HEK293 (cell line): Measurements from ENCODE around the gene FRS2.

Experiments used
- CTCF ChIA-PET: fragments of 350-600 bp; formaldehyde crosslinking; extraction: SDS; loops from one replicate; lab custom pipeline; 2021; ENCODE audit warnings: antibody characterized with exemption; lab: Yijun Ruan, JAX
- POLR2A ChIA-PET: fragments of 300-600 bp; formaldehyde crosslinking; extraction: SDS; loops from one replicate; lab custom pipeline; 2020; ENCODE audit warnings: antibody characterized with exemption, inconsistent platforms; lab: Yijun Ruan, JAX
- H3K27ac ChIP-seq: fragments of 200-500 bp; sonication (Bioruptor generic); 2 replicates; pipeline ENCODE4 v1.5.1; 2014; ENCODE audit warnings: low read depth, low read length, control low read depth, inconsistent platforms; ENCODE audit errors: extremely low read depth
- H3K36me3 ChIP-seq, 2 experiments: fragments of 200-500 bp in 1 of 2; sonication (Bioruptor generic) in 1 of 2; 1 replicate in 1 of 2; 2 replicates in 1 of 2; pipeline ENCODE4 v1.5.1; 2014 to 2017; ENCODE audit warnings: inconsistent platforms in 2 of 2, low read length in 2 of 2; ENCODE audit not compliant: control insufficient read depth in 2 of 2, insufficient read depth in 1 of 2
- H3K4me1 ChIP-seq: fragments of 200-500 bp; sonication (Bioruptor generic); 2 replicates; pipeline ENCODE4 v1.5.1; 2014; ENCODE audit warnings: mild to moderate bottlenecking, low read length, inconsistent platforms; ENCODE audit not compliant: control insufficient read depth, insufficient read depth
- H3K4me3 ChIP-seq: 2 replicates; pipeline ENCODE4 v1.5.1; 2011; ENCODE audit warnings: low read depth, mild to moderate bottlenecking, control low read depth, low read length, moderate library complexity
- H3K9me3 ChIP-seq: fragments of 200-500 bp; sonication (Bioruptor generic); 2 replicates; pipeline ENCODE4 v1.5.1; 2014; ENCODE audit warnings: low read depth, low read length, inconsistent platforms; ENCODE audit not compliant: control insufficient read depth, insufficient read depth
- GLIS2 ChIP-seq: fragments of 450-650 bp; formaldehyde crosslinking; IDR thresholded peaks from 2 replicates; pipeline ENCODE4 v1.5.1; 2016; ENCODE audit warnings: missing biosample characterization, missing genetic modification characterization
- IKZF3 ChIP-seq: fragments of 450-650 bp; IDR thresholded peaks from 2 replicates; pipeline ENCODE4 v1.5.0; 2018; ENCODE audit warnings: missing biosample characterization, mild to moderate bottlenecking, missing genetic modification characterization, moderate library complexity
- KLF16 ChIP-seq: fragments of 450-650 bp; formaldehyde crosslinking; IDR thresholded peaks from 2 replicates; pipeline ENCODE4 v1.5.1; 2017; ENCODE audit warnings: missing biosample characterization, missing genetic modification characterization
- PRDM1 ChIP-seq: fragments of 450-650 bp; formaldehyde crosslinking; IDR thresholded peaks from 2 replicates; pipeline ENCODE4; 2016; ENCODE audit warnings: missing biosample characterization, missing genetic modification characterization
- REPIN1 ChIP-seq: fragments of 450-650 bp; formaldehyde crosslinking; IDR thresholded peaks from 2 replicates; pipeline ENCODE4 v1.5.1; 2017; ENCODE audit warnings: missing biosample characterization, missing genetic modification characterization, low read depth
- WT1 ChIP-seq: fragments of 450-650 bp; formaldehyde crosslinking; IDR thresholded peaks from 2 replicates; pipeline ENCODE4 v1.5.1; 2016; ENCODE audit warnings: missing biosample characterization, missing genetic modification characterization
- YY1 ChIP-seq: fragments of 450-650 bp; formaldehyde crosslinking; IDR thresholded peaks from 2 replicates; pipeline ENCODE4 v1.5.1; 2018; ENCODE audit warnings: missing biosample characterization, missing genetic modification characterization
- ZNF366 ChIP-seq: fragments of 450-650 bp; formaldehyde crosslinking; conservative IDR thresholded peaks from 2 replicates; pipeline ENCODE4 v1.5.1; 2016; ENCODE audit warnings: missing biosample characterization, missing genetic modification characterization
- ZNF596 ChIP-seq: fragments of 450-650 bp; IDR thresholded peaks from 2 replicates; pipeline ENCODE4 v1.5.0; 2018; ENCODE audit warnings: missing biosample characterization, mild to moderate bottlenecking, missing genetic modification characterization, moderate library complexity
- ZNF654 ChIP-seq: fragments of 450-650 bp; formaldehyde crosslinking; IDR thresholded peaks from 2 replicates; pipeline ENCODE4 v1.5.1; 2016; ENCODE audit warnings: low read depth, missing biosample characterization, missing genetic modification characterization
- TF ChIP-seq, protein P1 (sequence below): fragments of 450-650 bp; formaldehyde crosslinking; IDR thresholded peaks from 2 replicates; pipeline ENCODE4 v1.5.1; 2016; ENCODE audit warnings: missing biosample characterization, missing genetic modification characterization
- TF ChIP-seq, protein P2 (sequence below): fragments of 450-650 bp; formaldehyde crosslinking; IDR thresholded peaks from 2 replicates; pipeline ENCODE4 v1.5.1; 2017; ENCODE audit warnings: missing biosample characterization, missing genetic modification characterization
- TF ChIP-seq, protein P3 (sequence below): fragments of 450-650 bp; formaldehyde crosslinking; IDR thresholded peaks from 2 replicates; pipeline ENCODE4 v1.5.1; 2017; ENCODE audit warnings: missing biosample characterization, missing genetic modification characterization
- TF ChIP-seq, protein P4 (sequence below): fragments of 450-650 bp; formaldehyde crosslinking; IDR thresholded peaks from 2 replicates; pipeline ENCODE4 v1.5.1; 2016; ENCODE audit warnings: missing biosample characterization, missing genetic modification characterization
- TF ChIP-seq, protein P5 (sequence below): fragments of 450-650 bp; formaldehyde crosslinking; IDR thresholded peaks from 2 replicates; pipeline ENCODE4 v1.5.1; 2016; ENCODE audit warnings: missing biosample characterization, missing genetic modification characterization

The FRS2 gene

DNA sequence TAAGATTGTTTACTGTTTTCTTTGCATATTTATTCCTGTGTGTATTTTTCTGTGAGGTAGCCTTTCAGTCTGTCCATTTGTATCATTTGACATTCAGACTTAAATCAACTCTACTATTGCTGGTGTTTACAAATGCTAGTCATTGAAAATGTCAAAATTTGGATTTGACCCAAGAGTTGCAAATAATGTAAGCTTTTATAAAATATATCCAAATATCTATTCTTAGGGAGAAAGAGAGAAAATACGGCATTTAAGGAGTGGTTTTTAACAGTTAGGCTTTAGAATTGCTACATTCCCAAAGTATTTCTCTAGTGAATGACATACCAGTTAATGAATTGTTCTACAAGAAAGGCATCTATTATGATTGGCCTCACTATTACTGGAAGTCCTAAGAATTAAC is 37.9 kb downstream of the FRS2 start (continued):
- TF ChIP-seq, protein P1, sequence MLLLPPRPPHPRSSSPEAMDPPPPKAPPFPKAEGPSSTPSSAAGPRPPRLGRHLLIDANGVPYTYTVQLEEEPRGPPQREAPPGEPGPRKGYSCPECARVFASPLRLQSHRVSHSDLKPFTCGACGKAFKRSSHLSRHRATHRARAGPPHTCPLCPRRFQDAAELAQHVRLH (tag by site-specific recombination) = no peak
- TF ChIP-seq REPIN1 = no peak
- TF ChIP-seq IKZF3 (tag by site-specific recombination) = no peak
- TF ChIP-seq, protein P2, sequence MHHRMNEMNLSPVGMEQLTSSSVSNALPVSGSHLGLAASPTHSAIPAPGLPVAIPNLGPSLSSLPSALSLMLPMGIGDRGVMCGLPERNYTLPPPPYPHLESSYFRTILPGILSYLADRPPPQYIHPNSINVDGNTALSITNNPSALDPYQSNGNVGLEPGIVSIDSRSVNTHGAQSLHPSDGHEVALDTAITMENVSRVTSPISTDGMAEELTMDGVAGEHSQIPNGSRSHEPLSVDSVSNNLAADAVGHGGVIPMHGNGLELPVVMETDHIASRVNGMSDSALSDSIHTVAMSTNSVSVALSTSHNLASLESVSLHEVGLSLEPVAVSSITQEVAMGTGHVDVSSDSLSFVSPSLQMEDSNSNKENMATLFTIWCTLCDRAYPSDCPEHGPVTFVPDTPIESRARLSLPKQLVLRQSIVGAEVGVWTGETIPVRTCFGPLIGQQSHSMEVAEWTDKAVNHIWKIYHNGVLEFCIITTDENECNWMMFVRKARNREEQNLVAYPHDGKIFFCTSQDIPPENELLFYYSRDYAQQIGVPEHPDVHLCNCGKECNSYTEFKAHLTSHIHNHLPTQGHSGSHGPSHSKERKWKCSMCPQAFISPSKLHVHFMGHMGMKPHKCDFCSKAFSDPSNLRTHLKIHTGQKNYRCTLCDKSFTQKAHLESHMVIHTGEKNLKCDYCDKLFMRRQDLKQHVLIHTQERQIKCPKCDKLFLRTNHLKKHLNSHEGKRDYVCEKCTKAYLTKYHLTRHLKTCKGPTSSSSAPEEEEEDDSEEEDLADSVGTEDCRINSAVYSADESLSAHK = no peak
- no peak for TF ChIP-seq ZNF596 (tag by site-specific recombination)
- no peak for TF ChIP-seq GLIS2 (tag by site-specific recombination)

DNA sequence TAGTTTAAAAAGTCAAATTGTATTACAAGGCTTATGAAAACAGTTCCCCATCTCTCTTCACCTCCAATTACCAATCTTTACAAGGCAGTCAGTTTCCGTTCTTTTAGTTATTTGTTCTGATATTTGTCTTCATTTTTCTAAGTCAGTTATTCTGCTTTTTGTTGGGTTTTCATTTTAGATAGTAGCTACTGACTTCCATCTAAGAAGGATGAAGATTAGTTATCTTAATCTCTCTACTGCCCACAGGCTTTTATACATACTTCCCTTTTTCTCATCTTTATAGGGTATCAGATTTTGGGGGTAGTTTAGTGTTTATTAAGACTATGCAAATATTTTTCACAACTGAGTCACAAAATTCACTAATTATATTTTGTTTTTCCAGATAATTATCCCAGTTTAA is 38.4 kb downstream of the FRS2 start:
- ChIA-PET POLR2A (interaction anchor here (0.7 kb wide), 1 partner anchor 25 kb away, joined by 5 read pairs; no protein-coding TSS in a partner anchor), CTCF (interaction anchor here (1.6 kb wide), 1 partner anchor 62 kb away, joined by 5 read pairs; no protein-coding TSS in a partner anchor)
- TF ChIP-seq, protein P3, sequence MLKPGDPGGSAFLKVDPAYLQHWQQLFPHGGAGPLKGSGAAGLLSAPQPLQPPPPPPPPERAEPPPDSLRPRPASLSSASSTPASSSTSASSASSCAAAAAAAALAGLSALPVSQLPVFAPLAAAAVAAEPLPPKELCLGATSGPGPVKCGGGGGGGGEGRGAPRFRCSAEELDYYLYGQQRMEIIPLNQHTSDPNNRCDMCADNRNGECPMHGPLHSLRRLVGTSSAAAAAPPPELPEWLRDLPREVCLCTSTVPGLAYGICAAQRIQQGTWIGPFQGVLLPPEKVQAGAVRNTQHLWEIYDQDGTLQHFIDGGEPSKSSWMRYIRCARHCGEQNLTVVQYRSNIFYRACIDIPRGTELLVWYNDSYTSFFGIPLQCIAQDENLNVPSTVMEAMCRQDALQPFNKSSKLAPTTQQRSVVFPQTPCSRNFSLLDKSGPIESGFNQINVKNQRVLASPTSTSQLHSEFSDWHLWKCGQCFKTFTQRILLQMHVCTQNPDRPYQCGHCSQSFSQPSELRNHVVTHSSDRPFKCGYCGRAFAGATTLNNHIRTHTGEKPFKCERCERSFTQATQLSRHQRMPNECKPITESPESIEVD (tag by site-specific recombination) = peak; percentile 78
- no peak for TF ChIP-seq ZNF654
- TF ChIP-seq, all 188 proteins: peak for 1

DNA sequence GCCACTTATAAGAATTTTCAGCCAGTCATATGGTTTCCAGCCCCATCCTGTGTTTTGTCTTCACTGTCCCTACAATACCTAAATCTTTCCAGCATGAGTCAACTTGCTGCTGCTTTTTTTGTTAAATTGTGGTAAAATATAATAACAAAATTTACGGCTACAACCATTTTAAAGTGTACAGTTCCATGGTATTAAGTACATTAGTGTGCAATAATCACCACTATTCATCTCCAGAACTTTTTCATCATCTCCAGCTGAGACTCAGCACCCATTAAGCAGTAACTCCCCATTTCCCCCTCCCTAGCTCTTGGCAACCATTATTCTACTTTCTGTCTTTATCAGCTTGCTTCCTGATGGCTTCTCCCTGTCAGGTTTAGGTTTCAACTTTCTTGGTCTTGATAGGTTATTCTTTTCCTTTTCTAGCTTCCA is 39.1 kb downstream of the FRS2 start:
- no peaks in the 10 kb centered on the region for H3K36me3 ChIP-seq
- TF ChIP-seq, protein P4, sequence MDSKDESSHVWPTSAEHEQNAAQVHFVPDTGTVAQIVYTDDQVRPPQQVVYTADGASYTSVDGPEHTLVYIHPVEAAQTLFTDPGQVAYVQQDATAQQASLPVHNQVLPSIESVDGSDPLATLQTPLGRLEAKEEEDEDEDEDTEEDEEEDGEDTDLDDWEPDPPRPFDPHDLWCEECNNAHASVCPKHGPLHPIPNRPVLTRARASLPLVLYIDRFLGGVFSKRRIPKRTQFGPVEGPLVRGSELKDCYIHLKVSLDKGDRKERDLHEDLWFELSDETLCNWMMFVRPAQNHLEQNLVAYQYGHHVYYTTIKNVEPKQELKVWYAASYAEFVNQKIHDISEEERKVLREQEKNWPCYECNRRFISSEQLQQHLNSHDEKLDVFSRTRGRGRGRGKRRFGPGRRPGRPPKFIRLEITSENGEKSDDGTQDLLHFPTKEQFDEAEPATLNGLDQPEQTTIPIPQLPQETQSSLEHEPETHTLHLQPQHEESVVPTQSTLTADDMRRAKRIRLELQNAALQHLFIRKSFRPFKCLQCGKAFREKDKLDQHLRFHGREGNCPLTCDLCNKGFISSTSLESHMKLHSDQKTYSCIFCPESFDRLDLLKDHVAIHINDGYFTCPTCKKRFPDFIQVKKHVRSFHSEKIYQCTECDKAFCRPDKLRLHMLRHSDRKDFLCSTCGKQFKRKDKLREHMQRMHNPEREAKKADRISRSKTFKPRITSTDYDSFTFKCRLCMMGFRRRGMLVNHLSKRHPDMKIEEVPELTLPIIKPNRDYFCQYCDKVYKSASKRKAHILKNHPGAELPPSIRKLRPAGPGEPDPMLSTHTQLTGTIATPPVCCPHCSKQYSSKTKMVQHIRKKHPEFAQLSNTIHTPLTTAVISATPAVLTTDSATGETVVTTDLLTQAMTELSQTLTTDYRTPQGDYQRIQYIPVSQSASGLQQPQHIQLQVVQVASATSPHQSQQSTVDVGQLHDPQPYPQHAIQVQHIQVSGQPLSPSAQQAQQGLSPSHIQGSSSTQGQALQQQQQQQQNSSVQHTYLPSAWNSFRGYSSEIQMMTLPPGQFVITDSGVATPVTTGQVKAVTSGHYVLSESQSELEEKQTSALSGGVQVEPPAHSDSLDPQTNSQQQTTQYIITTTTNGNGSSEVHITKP = peak; percentile 46; the same call in 1 of the 2 replicates
- no peak for TF ChIP-seq KLF16 (tag by site-specific recombination)
- TF ChIP-seq YY1 (tag by site-specific recombination) = no peak
- TF ChIP-seq ZNF366 (tag by site-specific recombination) = 0 out of 2 replicates have a peak, but pooled peaks have one; percentile 10
- TF ChIP-seq WT1 (tag by site-specific recombination) = peak; percentile 46; the same call in 1 of the 2 replicates
- TF ChIP-seq, protein P5, sequence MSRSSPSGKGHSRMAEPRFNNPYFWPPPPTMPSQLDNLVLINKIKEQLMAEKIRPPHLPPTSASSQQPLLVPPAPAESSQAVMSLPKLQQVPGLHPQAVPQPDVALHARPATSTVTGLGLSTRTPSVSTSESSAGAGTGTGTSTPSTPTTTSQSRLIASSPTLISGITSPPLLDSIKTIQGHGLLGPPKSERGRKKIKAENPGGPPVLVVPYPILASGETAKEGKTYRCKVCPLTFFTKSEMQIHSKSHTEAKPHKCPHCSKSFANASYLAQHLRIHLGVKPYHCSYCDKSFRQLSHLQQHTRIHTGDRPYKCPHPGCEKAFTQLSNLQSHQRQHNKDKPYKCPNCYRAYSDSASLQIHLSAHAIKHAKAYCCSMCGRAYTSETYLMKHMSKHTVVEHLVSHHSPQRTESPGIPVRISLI (tag by site-specific recombination) = peak; percentile 65; the same call in 1 of the 2 replicates
- peak; percentile 69; the same call in 1 of the 2 replicates for TF ChIP-seq PRDM1 (tag by site-specific recombination)
- H3K4me1 ChIP-seq = peaks cover 56% of the 10 kb centered on the region
- H3K4me3 ChIP-seq = no peak overlapping the region
- CTCF ChIA-PET = interaction anchor here (1.6 kb wide), 1 partner anchor 61 kb away, joined by 5 read pairs; no protein-coding TSS in a partner anchor
- H3K9me3 ChIP-seq = no peaks in the 10 kb centered on the region
- no peak overlapping the region for H3K27ac ChIP-seq
- POLR2A ChIA-PET = no interaction called here

More for the DNA sequence above, 38.4 kb downstream of the FRS2 start:
- Histone ChIP-seq H3K4me1 (peaks cover 50% of the 10 kb centered on the region), H3K9me3 (no peaks in the 10 kb centered on the region), H3K36me3 (no peaks in the 10 kb centered on the region), H3K27ac (no peak overlapping the region), H3K4me3 (no peak overlapping the region)
